Activated CD8-positive, alpha-beta T cell treated with anti-CD3 and anti-CD28 coated beads, Interleukin-2, amount 10 ng/mL, durations not matched to agents 7 days and 5 days (primary cell): Measurements from ENCODE around the gene TJAP1. TPM values are rescaled to one million over a fixed set of nuclear protein-coding genes. Genes with fewer than 3 reads are reported as not detected.
A peak's percentile ranks its signal among the peaks of the same experiment; 100 is the strongest.

ENCODE experiments used
- ATAC-seq: fragments of 150-1000 bp; cut with Tn5 transposase; one replicate; pipeline ENCODE4 v1.10.0; 2021; ENCODE audit warnings: moderate library complexity
- CTCF ChIA-PET: fragments of 350-600 bp; sonication (Branson Sonifier 250); formaldehyde crosslinking; loops from one replicate; lab custom pipeline; 2021; ENCODE audit warnings: antibody characterized with exemption; lab: Charles Lee
- POLR2A ChIA-PET: fragments of 350-600 bp; sonication (Branson Sonifier 250); formaldehyde crosslinking; loops from one replicate; lab custom pipeline; 2021; ENCODE audit warnings: antibody characterized with exemption; lab: Charles Lee
- DNase-seq: peaks from one replicate; pipeline ENCODE4 v3.0.0-alpha.2; 2020
- H3K27ac Mint-ChIP-seq: one replicate; pipeline ENCODE4 v1.8.0; 2021; ENCODE audit warnings: mild to moderate bottlenecking, mixed read lengths
- H3K27me3 Mint-ChIP-seq: one replicate; pipeline ENCODE4 v1.8.0; 2021; ENCODE audit warnings: low read depth, mixed read lengths
- H3K36me3 Mint-ChIP-seq: one replicate; pipeline ENCODE4 v1.8.0; 2021; ENCODE audit warnings: low read depth, mixed read lengths
- H3K4me1 Mint-ChIP-seq: one replicate; pipeline ENCODE4 v1.8.0; 2021; ENCODE audit warnings: low read depth, mixed read lengths
- H3K4me3 Mint-ChIP-seq: one replicate; pipeline ENCODE4 v1.8.0; 2021; ENCODE audit warnings: mild to moderate bottlenecking, mixed read lengths
- H3K9me3 Mint-ChIP-seq: one replicate; pipeline ENCODE4 v1.8.0; 2022; ENCODE audit warnings: mixed read lengths; ENCODE audit not compliant: insufficient read depth
- total RNA-seq, 2 experiments: library from RNA; stranded (reverse); gene quantifications; one replicate each; pipeline ENCODE4 v1.2.3, GENCODE V29; 2021

Gene TJAP1
- total RNA-seq, 2 experiments from 2014 or later, result 34.7 to 35.5 TPM

- Mint-ChIP-seq H3K4me3 (no peak overlapping the region), H3K4me1 (peaks cover 13% of the 10 kb centered on the region), H3K27ac (no peak overlapping the region), H3K36me3 (peaks cover 30% of the 10 kb centered on the region), H3K9me3 (no peaks in the 10 kb centered on the region), H3K27me3 (peaks cover 15% of the 10 kb centered on the region)
- CTCF ChIA-PET, result interaction anchor here (0.6 to 5.1 kb wide), 45 partner anchors 11 to 363 kb away, joined by 3 to 65 read pairs (median 5); partner anchors contain the start of genes ABCC10, CRIP3, DLK2 and DNPH1
- ATAC-seq, result peak; percentile 67
- DNase-seq, result peak; percentile 89
- POLR2A ChIA-PET, result interaction anchor here (0.6 to 2.1 kb wide), 6 partner anchors 10 to 499 kb away, joined by 3 to 9 read pairs (median 3); partner anchors contain the start of genes DNPH1, POLR1C and YIPF3
Measured at GRCh38 chr6:43506667-43507471, 29.5 kb downstream of the TJAP1 start.

GRCh38 chr6:43508481-43509141, 31.2 kb downstream of the TJAP1 start:
- POLR2A ChIA-PET, result interaction anchor here (2.1 kb wide), 1 partner anchor 8 kb away, joined by 9 read pairs; the partner anchor contains the start of genes POLR1C and YIPF3
- DNase-seq, result no peak
- CTCF ChIA-PET, result interaction anchor here (0.9 to 5.1 kb wide), 11 partner anchors 13 to 365 kb away, joined by 3 to 65 read pairs (median 9); partner anchors contain the start of genes ABCC10, DLK2, DNPH1 and VEGFA
- ATAC-seq, result no peak
- Mint-ChIP-seq H3K4me1 (peaks cover 13% of the 10 kb centered on the region), H3K9me3 (no peaks in the 10 kb centered on the region), H3K36me3 (peaks cover 38% of the 10 kb centered on the region), H3K4me3 (peak overlapping the region; percentile 66), H3K27me3 (peaks cover 15% of the 10 kb centered on the region), H3K27ac (peak overlapping the region; percentile 22)

GRCh38 chr6:43509142-43509983, 32.0 kb downstream of the TJAP1 start:
- Mint-ChIP-seq H3K4me1 (peaks cover 16% of the 10 kb centered on the region), H3K36me3 (peaks cover 36% of the 10 kb centered on the region), H3K27me3 (peaks cover 15% of the 10 kb centered on the region), H3K9me3 (no peaks in the 10 kb centered on the region), H3K27ac (peak overlapping the region; percentile 69), H3K4me3 (peak overlapping the region; percentile 66)
- CTCF ChIA-PET, result interaction anchor here (5.1 kb wide), 1 partner anchor 15 kb away, joined by 65 read pairs; no protein-coding TSS in a partner anchor
- DNase-seq (no peak), ATAC-seq (peak; percentile 7)
- POLR2A ChIA-PET, result interaction anchor here (0.8 to 1.1 kb wide), 2 partner anchors 32 to 120 kb away, joined by 3 to 4 read pairs; partner anchors contain the start of genes GTPBP2 and TJAP1

GRCh38 chr6:43509984-43510826, 32.8 kb downstream of the TJAP1 start, which contains the start of gene LRRC73:
LRRC73 (minus strand) TSS chr6:43510346; CDS start chr6:43509785, 561 bp downstream.
- Mint-ChIP-seq H3K27ac (peak within 1 kb of the TSS; percentile 69), H3K27me3 (peaks cover 15% of the 10 kb centered on the region), H3K9me3 (no peaks in the 10 kb centered on the region), H3K36me3 (peaks cover 39% of the 10 kb centered on the region), H3K4me3 (peak within 1 kb of the TSS; percentile 66), H3K4me1 (peaks cover 22% of the 10 kb centered on the region)
- peak; percentile 74 for ATAC-seq
- ChIA-PET CTCF (no interaction called here), POLR2A (interaction anchor here (0.6 to 1.1 kb wide), 3 partner anchors 33 to 569 kb away, joined by 3 to 4 read pairs (median 4); partner anchors contain the start of genes GTPBP2 and TJAP1)
- DNase-seq, result peak; percentile 77

- H3K27ac Mint-ChIP-seq, result no peak overlapping the region
- peaks cover 15% of the 10 kb centered on the region for H3K27me3 Mint-ChIP-seq
- CTCF ChIA-PET, result no interaction called here
- no peaks in the 10 kb centered on the region for H3K9me3 Mint-ChIP-seq
- no peak for ATAC-seq
- POLR2A ChIA-PET, result interaction anchor here (0.6 kb wide), 1 partner anchor 570 kb away, joined by 4 read pairs; no protein-coding TSS in a partner anchor
- H3K36me3 Mint-ChIP-seq, result peaks cover 43% of the 10 kb centered on the region
- H3K4me1 Mint-ChIP-seq, result peaks cover 28% of the 10 kb centered on the region
- H3K4me3 Mint-ChIP-seq, result no peak overlapping the region
- no peak for DNase-seq
Measured at GRCh38 chr6:43510827-43511163, 33.4 kb downstream of the TJAP1 start.

GRCh38 chr6:43511824-43512415, 34.5 kb downstream of the TJAP1 start:
- ATAC-seq (no peak), DNase-seq (no peak)
- no peak overlapping the region for H3K4me3 Mint-ChIP-seq
- no peak overlapping the region for H3K27ac Mint-ChIP-seq
- peaks cover 15% of the 10 kb centered on the region for H3K27me3 Mint-ChIP-seq
- no peaks in the 10 kb centered on the region for H3K9me3 Mint-ChIP-seq
- H3K36me3 Mint-ChIP-seq, result peaks cover 39% of the 10 kb centered on the region
- ChIA-PET POLR2A (no interaction called here), CTCF (interaction anchor here (0.5 kb wide), 1 partner anchor 56 kb away, joined by 3 read pairs; no protein-coding TSS in a partner anchor)
- peaks cover 27% of the 10 kb centered on the region for H3K4me1 Mint-ChIP-seq

- H3K27me3 Mint-ChIP-seq, result no peaks in the 10 kb centered on the region
- DNase-seq, result no peak
- ChIA-PET POLR2A (interaction anchor here (0.8 to 1.9 kb wide), 4 partner anchors 9 to 586 kb away, joined by 3 to 9 read pairs (median 4); partner anchors contain the start of gene TJAP1), CTCF (interaction anchor here (5.3 kb wide), 1 partner anchor 9 kb away, joined by 43 read pairs; no protein-coding TSS in a partner anchor)
- ATAC-seq, result no peak
- H3K36me3 Mint-ChIP-seq, result peaks cover 36% of the 10 kb centered on the region
- peaks cover 22% of the 10 kb centered on the region for H3K4me1 Mint-ChIP-seq
- H3K4me3 Mint-ChIP-seq, result no peak overlapping the region
- H3K27ac Mint-ChIP-seq, result no peak overlapping the region
- H3K9me3 Mint-ChIP-seq, result no peaks in the 10 kb centered on the region
Measured at GRCh38 chr6:43515808-43516207, 38.4 kb downstream of the TJAP1 start.

GRCh38 chr6:43516367-43516696, 39.0 kb downstream of the TJAP1 start:
- Mint-ChIP-seq H3K9me3 (no peaks in the 10 kb centered on the region), H3K27me3 (no peaks in the 10 kb centered on the region), H3K36me3 (peaks cover 38% of the 10 kb centered on the region), H3K27ac (no peak overlapping the region), H3K4me3 (no peak overlapping the region), H3K4me1 (peaks cover 22% of the 10 kb centered on the region)
- DNase-seq, result no peak
- ChIA-PET CTCF (interaction anchor here (0.8 to 5.3 kb wide), 5 partner anchors 10 to 373 kb away, joined by 3 to 43 read pairs (median 3); partner anchors contain the start of gene DNPH1), POLR2A (interaction anchor here (0.8 to 1.9 kb wide), 6 partner anchors 9 to 587 kb away, joined by 3 to 9 read pairs (median 4); partner anchors contain the start of genes ABCC10 and TJAP1)
- ATAC-seq, result peak; percentile 7

- H3K36me3 Mint-ChIP-seq, result peaks cover 35% of the 10 kb centered on the region
- POLR2A ChIA-PET, result interaction anchor here (0.8 to 1.9 kb wide), 12 partner anchors 10 to 587 kb away, joined by 3 to 9 read pairs (median 4); partner anchors contain the start of genes ABCC10, GTPBP2, POLH and TJAP1
- H3K4me1 Mint-ChIP-seq, result peaks cover 22% of the 10 kb centered on the region
- H3K27ac Mint-ChIP-seq, result no peak within 1 kb of the TSS
- ATAC-seq (peak; percentile 92), DNase-seq (peak; percentile 99)
- no peaks in the 10 kb centered on the region for H3K27me3 Mint-ChIP-seq
- CTCF ChIA-PET, result interaction anchor here (0.8 to 5.3 kb wide), 5 partner anchors 10 to 373 kb away, joined by 3 to 43 read pairs (median 3); partner anchors contain the start of gene DNPH1
- H3K4me3 Mint-ChIP-seq, result no peak within 1 kb of the TSS
- no peaks in the 10 kb centered on the region for H3K9me3 Mint-ChIP-seq
Measured at GRCh38 chr6:43516697-43517504, 39.5 kb downstream of the TJAP1 start, which contains the start of the genes POLR1C and YIPF3. POLR1C (plus strand) TSS chr6:43517089; CDS start chr6:43517110, 21 bp downstream. YIPF3 (minus strand) TSS chr6:43516926; CDS start chr6:43516807, 119 bp downstream.
